GM21619 (cell line): ENCODE results near the gene TUBB4B.
"Not testable (repeated sequence)": the region's sequence is repeated elsewhere in the genome, so short reads cannot be mapped to it uniquely, and the experiment has no call there.

Source experiments
- ATAC-seq: cut with Tn5 transposase; IDR thresholded peaks from one replicate; pipeline ENCODE4 v1.9.1; 2021; ENCODE audit not compliant: unreplicated experiment

TUBB4B gene

DNA sequence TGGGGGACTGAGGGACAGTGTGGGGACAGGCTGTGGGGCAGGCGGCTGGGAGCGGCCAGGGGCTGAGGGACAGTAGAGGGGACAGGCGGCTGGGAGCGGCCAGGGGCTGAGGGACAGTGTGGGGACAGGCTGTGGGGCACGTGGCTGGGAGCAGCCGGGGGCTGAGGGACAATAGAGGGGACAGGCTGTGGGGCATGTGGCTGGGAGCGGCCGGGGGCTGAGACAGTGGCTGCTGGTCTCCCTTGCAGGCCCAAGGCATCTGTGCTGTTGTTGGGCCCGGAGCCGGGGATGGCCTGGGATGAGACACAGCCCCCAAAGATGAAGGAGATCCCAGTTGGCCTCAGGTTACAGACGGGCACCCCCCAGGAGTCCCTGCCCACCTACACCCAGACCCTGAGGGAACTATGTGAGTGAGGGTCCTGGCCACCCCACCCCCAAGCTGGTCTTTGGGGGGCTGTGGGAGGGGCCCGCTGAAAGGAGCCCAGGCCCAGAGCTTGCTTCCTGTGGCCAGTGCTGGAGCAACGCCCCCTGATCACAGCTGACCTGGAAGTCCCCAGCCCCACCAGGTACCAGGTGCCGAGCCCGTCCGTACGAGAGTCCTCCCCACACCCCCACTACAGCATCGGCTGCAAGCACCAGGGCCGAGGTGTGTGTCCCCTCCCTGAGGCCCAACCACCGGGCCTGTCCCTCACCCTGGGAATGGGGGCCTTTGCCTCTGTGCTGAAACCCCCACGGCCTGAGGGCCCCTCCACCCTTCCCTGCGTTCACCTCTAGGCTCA is 10.6 kb downstream of the TUBB4B start:
- no peak for ATAC-seq

GRCh38 chr9:137252555-137253506 is 11.7 kb downstream of the TUBB4B start:
- no peak for ATAC-seq

- ATAC-seq, result no peak
Observed at GRCh38 chr9:137253717-137254623, 12.9 kb downstream of the TUBB4B start.

GRCh38 chr9:137254624-137255447 is 13.7 kb downstream of the TUBB4B start, which contains the start of gene NELFB:
TSS of gene NELFB (plus strand) at chr9:137255327.
- ATAC-seq, result peak; percentile 69

DNA sequence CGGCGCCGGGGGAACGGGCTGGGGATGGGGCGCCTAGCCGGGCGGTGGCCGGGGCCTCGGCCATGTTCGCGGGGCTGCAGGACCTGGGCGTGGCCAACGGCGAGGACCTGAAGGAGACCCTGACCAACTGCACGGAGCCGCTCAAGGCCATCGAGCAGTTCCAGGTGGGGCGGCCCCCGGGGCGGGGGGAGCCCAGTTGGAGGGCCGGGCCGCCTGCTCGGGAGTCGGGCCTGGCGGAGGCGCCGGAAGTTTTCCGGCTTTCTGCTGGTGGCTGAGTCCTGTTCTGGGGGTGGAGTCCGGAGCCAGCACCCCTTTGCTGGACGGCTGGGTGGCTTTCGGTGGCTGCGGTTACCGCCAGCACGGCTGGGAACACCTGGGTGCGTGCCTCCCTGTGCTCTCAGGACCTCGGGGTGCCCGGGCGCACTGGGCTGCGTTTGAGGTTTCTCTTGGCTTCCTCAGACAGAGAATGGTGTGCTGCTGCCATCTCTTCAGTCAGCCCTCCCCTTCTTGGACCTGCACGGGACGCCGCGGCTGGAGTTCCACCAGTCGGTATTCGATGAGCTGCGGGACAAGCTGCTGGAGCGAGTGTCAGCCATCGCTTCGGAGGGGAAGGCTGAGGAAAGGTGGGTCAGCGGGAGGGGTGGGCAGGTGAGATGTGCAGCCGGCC is 14.5 kb downstream of the TUBB4B start:
- peak; percentile 31 for ATAC-seq

DNA sequence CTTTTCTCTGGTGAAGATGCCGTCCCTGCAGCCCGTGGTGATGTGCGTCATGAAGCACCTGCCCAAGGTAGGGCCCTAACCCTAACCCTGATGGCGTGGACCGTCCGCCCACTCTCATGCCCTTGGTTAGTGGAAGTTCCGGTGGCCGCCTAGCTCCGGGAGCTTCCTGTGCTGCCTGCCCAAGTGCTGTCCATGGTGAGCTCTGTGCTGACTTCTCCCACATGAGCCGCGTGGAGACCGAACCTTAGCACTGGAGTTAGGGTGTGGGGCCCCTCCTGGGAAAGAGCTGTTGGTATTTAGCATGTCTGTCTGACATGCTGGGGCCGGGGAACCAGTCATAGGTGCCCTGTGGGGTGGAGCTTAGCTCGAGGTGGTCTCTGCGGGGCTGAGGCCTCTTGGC is 15.3 kb downstream of the TUBB4B start:
- no peak for ATAC-seq

GRCh38 chr9:137256856-137257255 is 15.8 kb downstream of the TUBB4B start:
- no peak for ATAC-seq

GRCh38 chr9:137262173-137262908 is 21.3 kb downstream of the TUBB4B start:
- ATAC-seq, result not testable (repeated sequence)

DNA sequence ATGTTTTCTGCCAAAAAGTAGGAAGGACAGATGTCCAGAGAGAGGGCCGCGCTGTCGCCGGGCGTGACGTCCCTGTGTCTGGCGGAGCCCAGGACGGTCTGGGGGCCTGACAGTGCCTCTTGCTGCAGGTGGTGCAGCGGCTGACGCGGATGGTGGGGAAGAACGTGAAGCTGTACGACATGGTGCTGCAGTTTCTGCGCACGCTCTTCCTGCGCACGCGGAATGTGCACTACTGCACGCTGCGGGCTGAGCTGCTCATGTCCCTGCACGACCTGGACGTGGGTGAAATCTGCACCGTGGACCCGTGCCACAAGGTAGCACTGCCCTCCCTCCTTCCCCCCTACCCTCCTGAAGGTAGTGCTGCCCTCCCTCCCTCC is 21.8 kb downstream of the TUBB4B start:
- no peak for ATAC-seq

DNA sequence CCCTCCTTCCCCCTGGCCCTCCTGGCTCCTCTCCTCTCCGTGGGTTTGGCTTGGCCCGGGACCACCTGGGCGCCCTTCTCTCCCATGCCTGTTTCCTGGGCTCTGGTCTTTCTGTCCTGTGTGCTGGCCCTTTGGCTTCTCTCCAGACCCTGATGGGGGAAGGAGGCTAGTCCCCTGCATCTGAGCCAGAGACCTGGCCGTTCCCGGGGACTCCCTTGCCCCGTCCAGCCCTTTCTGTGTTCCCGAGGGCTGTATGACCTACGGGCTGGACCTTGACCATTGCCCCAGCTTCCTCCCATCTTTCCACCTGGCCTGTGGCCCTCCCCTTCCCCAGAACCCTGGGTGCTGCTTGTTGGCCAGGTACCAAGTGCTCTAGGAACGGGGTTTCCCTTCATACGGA is 22.4 kb downstream of the TUBB4B start:
- no peak for ATAC-seq

GRCh38 chr9:137264067-137264466 is 23.0 kb downstream of the TUBB4B start:
- ATAC-seq, result no peak

- no peak for ATAC-seq
Observed at GRCh38 chr9:137265496-137266161, 24.5 kb downstream of the TUBB4B start.

DNA sequence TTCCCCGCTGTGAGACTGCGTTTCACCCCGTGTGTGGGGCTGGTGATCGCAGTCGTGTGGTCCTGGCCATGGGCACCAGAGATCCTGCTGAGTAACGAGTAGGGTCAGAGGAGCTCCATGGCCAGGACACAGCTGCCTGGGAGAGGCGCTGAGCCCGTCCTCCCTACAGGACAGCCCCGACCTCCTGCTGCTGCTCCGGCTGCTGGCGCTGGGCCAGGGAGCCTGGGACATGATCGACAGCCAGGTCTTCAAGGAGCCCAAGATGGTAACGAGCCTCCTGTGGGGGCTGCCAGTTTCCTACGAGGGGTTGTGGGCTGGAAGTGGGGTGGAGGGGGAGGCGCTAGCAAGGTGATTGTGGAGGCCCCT is 25.1 kb downstream of the TUBB4B start:
- ATAC-seq, result no peak

GRCh38 chr9:137266585-137267453 is 25.7 kb downstream of the TUBB4B start:
- ATAC-seq, result no peak

DNA sequence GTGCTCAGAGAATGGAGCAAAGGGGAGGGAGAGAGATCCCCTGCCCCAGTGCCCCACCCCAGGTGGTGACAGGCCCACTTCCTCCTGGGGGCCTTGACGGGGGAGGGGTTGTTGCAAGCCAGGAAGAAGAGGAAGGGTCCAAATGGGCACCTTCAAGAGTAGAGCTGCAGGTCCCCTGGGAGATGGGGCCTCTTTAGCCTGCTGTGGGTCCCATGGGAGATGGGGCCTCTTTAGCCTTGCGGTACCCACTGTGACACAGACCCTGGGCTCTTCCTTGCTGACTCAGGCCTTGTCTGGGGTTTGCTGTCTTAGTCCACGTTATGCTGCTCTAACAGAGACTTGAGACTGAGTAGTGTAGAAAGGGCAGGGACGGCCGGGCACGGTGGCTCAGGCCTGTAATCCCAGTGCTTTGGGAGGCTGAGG is 26.9 kb downstream of the TUBB4B start:
- ATAC-seq, result no peak

DNA sequence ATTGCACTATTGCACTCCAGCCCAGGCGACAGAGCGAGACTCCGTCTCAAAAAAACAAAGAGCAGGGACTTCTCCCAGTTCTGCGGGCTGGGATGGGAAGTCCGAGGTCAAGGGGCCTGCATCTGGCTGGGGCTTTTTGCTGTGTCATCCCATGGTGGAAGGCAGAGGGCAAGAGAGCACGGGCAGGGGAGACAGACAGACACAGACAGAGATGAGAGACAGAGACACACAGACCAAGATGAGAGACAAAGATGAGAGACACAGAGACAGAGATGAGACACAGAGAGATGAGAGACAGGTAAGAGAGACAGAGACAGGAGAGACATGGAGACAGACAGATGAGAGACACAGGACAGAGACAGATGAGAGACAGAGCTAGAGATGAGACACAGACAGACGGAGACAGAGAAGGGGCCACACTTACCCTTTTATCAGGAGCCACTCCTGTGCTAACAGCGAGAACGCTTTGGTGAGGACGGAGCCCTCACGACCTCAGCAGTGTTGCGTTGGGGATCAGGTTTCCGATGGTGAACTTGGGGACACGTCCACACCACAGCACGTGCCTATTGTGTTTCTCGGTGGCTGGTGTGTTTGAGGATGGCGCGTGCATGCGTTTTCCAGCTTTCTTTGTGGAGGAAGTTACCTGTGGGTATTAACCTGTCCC is 27.6 kb downstream of the TUBB4B start:
- no peak for ATAC-seq

DNA sequence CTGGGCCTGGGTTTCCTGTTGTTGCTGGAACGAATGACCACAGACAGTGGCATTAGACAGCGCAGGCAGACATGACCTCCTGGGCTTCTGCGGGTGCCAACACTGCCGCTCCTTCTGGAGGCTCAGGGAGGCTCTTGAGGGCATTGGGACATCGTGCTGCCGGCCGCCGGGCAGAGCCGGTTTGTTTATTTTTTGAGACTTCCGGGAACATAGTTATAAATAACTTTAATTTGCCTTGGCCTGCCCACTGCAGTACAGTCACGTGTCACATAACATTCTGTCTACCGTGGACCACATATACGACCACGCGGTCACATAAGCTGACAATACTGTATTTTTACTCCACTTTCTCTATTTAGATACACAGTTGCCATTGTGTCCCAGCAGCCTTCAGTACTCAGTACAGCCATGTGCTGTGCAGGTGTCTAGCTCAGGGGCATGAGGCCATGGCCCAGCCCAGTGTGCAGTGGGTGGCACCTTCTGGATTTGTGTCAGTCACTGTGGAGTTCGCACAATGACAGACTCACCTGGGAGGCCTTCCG is 28.2 kb downstream of the TUBB4B start:
- no peak for ATAC-seq
